Brain microvascular endothelial cell (primary cell): ENCODE data around the gene NSD2.

ENCODE experiments used
- DNase-seq: peaks from one replicate; pipeline ENCODE4 v3.0.0-alpha.2; 2020
- H3K27ac ChIP-seq: fragments of 250-450 bp; sonication (Bioruptor Pico); 2 replicates; pipeline ENCODE4 v1.5.1; 2020; ENCODE audit warnings: mild to moderate bottlenecking, moderate library complexity
- H3K27me3 ChIP-seq: fragments of 250-450 bp; sonication (Bioruptor Pico); replicated peaks from 2 replicates; pipeline ENCODE4 v1.5.1; 2020; ENCODE audit warnings: mild to moderate bottlenecking
- H3K36me3 ChIP-seq: fragments of 250-450 bp; sonication (Bioruptor Pico); replicated peaks from 2 replicates; pipeline ENCODE4 v1.5.1; 2020; ENCODE audit warnings: mild to moderate bottlenecking
- H3K4me3 ChIP-seq: 2 replicates; pipeline ENCODE4 v1.5.1; 2011; ENCODE audit warnings: low read depth, mild to moderate bottlenecking, control low read depth, low read length, moderate library complexity
- in situ Hi-C: cut with HindIII; loops from 2 replicates; pipeline ENCODE4 v1.10.0; 2017; ENCODE audit warnings: low sequenced_read_pairs, low pct_ligation_motif_present
- TF ChIP-seq, protein P1 (sequence below): IDR thresholded peaks from 2 replicates; pipeline ENCODE4 v1.5.1; 2011; ENCODE audit warnings: low read depth, mild to moderate bottlenecking, moderate library complexity, low read length, control low read depth, inconsistent platforms; ENCODE audit errors: missing control alignments

NSD2 gene

DNA sequence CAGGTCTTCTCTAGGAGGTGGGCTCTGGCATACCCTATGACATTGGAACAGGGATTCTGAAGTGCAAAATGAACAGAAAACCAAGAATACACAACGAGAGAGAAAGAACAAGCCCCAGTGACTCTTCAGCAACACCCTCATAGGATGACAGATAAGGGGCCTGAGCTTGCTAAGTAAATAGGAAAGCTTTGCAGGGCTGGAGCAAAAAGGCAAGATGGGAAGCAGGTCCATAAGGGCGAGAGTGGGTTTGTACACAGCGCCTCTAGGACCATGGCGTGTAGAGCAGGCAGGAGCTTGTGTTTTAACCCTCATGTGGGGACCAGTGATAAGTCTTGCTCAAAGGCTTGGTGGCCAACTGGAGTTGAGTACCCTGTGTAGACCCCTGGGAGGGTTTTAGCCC lies 91.8 kb downstream of the NSD2 start:
- in situ Hi-C loops = no loop called here
- Histone ChIP-seq H3K27ac (no peak overlapping the region), H3K4me3 (no peak overlapping the region), H3K27me3 (no peaks in the 10 kb centered on the region), H3K36me3 (peaks cover 12% of the 10 kb centered on the region)
- TF ChIP-seq, protein P1, sequence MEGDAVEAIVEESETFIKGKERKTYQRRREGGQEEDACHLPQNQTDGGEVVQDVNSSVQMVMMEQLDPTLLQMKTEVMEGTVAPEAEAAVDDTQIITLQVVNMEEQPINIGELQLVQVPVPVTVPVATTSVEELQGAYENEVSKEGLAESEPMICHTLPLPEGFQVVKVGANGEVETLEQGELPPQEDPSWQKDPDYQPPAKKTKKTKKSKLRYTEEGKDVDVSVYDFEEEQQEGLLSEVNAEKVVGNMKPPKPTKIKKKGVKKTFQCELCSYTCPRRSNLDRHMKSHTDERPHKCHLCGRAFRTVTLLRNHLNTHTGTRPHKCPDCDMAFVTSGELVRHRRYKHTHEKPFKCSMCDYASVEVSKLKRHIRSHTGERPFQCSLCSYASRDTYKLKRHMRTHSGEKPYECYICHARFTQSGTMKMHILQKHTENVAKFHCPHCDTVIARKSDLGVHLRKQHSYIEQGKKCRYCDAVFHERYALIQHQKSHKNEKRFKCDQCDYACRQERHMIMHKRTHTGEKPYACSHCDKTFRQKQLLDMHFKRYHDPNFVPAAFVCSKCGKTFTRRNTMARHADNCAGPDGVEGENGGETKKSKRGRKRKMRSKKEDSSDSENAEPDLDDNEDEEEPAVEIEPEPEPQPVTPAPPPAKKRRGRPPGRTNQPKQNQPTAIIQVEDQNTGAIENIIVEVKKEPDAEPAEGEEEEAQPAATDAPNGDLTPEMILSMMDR = no peak
- no peak for DNase-seq

DNA sequence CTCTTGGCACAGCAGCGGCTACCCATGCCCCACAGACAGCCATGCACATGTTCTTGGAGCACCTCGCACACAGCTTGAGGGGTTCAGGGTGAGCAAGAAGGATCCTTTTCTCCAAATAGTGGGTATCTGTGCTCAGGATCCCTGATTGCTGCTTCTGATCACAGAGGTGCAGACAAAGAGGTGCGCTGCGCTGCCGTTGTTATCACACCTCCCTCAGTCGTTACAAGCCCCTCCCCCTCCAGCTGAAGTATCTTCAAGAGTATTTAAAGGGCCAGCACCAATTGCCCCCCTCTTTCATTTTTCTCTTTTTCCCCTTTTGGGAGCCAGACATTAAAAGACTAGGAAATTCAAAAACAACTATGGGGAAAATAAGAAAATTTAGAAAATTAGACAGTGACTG lies 93.2 kb downstream of the NSD2 start:
- no peak for DNase-seq
- in situ Hi-C loops = no loop called here

DNA sequence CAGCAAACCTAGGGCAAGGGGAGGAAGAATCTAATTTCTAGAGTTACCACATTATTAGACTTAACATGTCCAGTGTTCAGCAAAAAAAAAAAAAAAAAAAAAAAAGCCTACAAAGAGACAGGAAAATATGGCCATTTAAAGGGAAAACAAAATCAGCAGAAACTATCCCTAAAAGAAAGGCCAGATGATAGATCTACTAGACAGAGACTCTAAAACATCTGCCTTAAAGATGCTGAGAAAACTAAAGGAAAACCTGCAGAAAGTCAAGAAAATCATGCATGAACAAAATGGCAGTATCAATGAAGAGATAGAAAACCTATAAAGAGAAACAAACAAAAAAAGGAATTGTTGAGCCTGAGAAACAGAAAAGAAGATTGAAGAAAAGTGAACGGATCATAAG lies 93.8 kb downstream of the NSD2 start:
- in situ Hi-C loops = no loop called here
- no peak for DNase-seq
- TF ChIP-seq, protein P1 = no peak
- H3K36me3 ChIP-seq = peaks cover 12% of the 10 kb centered on the region
- H3K27ac ChIP-seq = no peak overlapping the region
- no peaks in the 10 kb centered on the region for H3K27me3 ChIP-seq
- no peak overlapping the region for H3K4me3 ChIP-seq

More for the DNA sequence above, 93.2 kb downstream of the NSD2 start:
- Histone ChIP-seq H3K4me3 (no peak overlapping the region), H3K36me3 (peaks cover 12% of the 10 kb centered on the region), H3K27ac (no peak overlapping the region), H3K27me3 (no peaks in the 10 kb centered on the region)
- TF ChIP-seq, protein P1 = no peak

DNA sequence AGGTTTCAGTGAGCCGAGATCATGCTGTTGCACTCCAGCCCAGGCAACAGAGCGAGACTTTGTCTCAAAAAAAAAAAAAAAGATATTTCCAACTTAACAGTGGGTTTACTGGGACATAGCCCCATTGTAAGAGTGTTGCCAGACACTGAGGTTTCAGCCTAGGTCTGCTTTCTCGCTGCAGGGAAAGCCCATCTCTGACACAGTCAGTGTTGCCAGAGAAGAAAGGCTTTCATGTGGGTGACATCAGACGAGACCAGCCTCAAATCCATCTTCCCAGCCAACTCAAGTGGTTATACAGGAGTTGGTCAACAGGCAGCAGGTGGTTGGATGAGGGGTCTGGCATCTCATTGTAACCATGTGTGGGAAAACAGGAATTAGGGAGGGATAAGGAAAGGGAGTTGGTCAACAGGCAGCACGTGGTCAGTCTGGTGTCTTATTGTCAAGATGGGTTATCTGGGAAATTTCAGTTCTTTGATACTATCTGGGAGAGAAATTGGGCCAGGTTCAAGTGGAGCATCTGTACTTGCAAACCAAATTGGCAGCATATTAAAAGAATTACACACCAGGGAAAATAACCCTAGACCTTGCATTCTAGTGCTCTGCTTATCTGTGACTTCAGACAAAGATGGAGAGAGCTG lies 96.4 kb downstream of the NSD2 start:
- Histone ChIP-seq H3K27me3 (no peaks in the 10 kb centered on the region), H3K36me3 (peaks cover 3% of the 10 kb centered on the region), H3K4me3 (no peak overlapping the region), H3K27ac (no peak overlapping the region)
- DNase-seq = no peak
- TF ChIP-seq, protein P1 = no peak
- in situ Hi-C loops = no loop called here

DNA sequence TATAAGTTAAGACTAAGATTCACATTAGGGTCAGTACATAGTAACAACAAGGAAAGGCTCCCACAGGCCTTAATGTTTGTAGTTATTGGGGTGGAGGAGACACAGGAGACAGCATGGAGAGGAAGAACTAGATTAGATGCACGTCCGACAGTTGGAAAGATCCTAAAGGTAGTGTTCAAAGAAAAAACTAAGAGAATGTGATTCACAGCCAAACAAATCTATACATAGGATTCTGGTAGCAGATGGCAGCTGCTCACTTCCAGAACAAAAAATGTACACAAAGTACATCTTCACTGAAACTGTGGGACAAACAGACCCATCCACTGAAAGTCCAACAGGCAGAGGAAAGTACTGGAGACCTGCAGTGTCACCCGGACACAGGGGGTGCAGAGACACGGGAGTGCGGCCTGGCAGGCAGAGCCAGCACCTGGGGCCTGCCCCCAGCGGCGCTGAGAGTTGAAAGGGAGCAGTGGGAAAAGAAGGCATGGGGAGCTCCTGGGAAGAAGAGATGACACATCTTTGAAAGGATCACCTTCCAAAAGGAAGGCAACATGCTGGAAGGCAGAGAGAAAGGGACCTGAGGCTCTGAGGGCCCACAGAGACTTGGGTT lies 97.6 kb downstream of the NSD2 start:
- DNase-seq = no peak
- Histone ChIP-seq H3K27ac (no peak overlapping the region), H3K36me3 (no peaks in the 10 kb centered on the region), H3K27me3 (no peaks in the 10 kb centered on the region), H3K4me3 (no peak overlapping the region)
- in situ Hi-C loops = no loop called here
- TF ChIP-seq, protein P1 = no peak
